Keratinocyte (primary cell): ENCODE data around the gene MYOT. TPM values are rescaled to one million over a fixed set of nuclear protein-coding genes. Genes with fewer than 3 reads are reported as not detected.

Experiments
- DNase-seq: peaks from one replicate; pipeline ENCODE4 v3.0.0-alpha.2; 2011; ENCODE audit warnings: low read depth, missing footprints, low spot score
- FAIRE-seq: peaks from 2 replicates; lab custom pipeline; 2011; peaks lifted over from hg19 to GRCh38; lab: Jason Lieb, UNC
- H2AFZ ChIP-seq: 2 replicates; pipeline ENCODE4 v1.6.0; 2012; ENCODE audit warnings: low read length, control low read depth, inconsistent platforms; ENCODE audit not compliant: control insufficient read depth
- H3K27ac ChIP-seq: 2 replicates; pipeline ENCODE4 v1.5.1; 2011; ENCODE audit warnings: low read length; ENCODE audit not compliant: control insufficient read depth, insufficient read depth
- H3K27me3 ChIP-seq: 3 replicates; pipeline ENCODE4 v1.6.0; 2011; ENCODE audit warnings: low read length; ENCODE audit not compliant: control insufficient read depth, insufficient read depth; ENCODE audit errors: extremely low read depth
- H3K36me3 ChIP-seq, 2 experiments: 2 replicates in 1 of 2; 3 replicates in 1 of 2; pipeline ENCODE4 v1.5.1; 2011; ENCODE audit warnings: low read length in 2 of 2, mild to moderate bottlenecking in 1 of 2; ENCODE audit not compliant: control insufficient read depth in 2 of 2, insufficient read depth in 2 of 2; ENCODE audit errors: extremely low read depth in 1 of 2
- H3K4me1 ChIP-seq: 3 replicates; pipeline ENCODE4 v1.5.1; 2011; ENCODE audit warnings: low read length; ENCODE audit not compliant: control insufficient read depth, insufficient read depth; ENCODE audit errors: extremely low read depth
- H3K4me2 ChIP-seq: 3 replicates; pipeline ENCODE4 v1.6.0; 2011; ENCODE audit warnings: low read depth, low read length; ENCODE audit not compliant: control insufficient read depth, insufficient read depth; ENCODE audit errors: extremely low read depth
- H3K4me3 ChIP-seq, 3 experiments: fragments of 200-600 bp in 1 of 3; sonication (generic) in 1 of 3; 2 replicates in 2 of 3; 3 replicates in 1 of 3; pipeline ENCODE4 v1.5.1; 2011 to 2016; ENCODE audit warnings: low read length in 3 of 3, mild to moderate bottlenecking in 3 of 3, control low read depth in 2 of 3, inconsistent platforms in 1 of 3, low read depth in 1 of 3, mixed read lengths in 1 of 3, mixed run types in 1 of 3, moderate library complexity in 1 of 3; ENCODE audit not compliant: control insufficient read depth in 2 of 3, insufficient read depth in 2 of 3; ENCODE audit errors: extremely low read depth in 1 of 3
- H3K79me2 ChIP-seq: 2 replicates; pipeline ENCODE4 v1.6.0; 2012; ENCODE audit warnings: low read length; ENCODE audit not compliant: control insufficient read depth, insufficient read depth
- H3K9ac ChIP-seq: 3 replicates; pipeline ENCODE4 v1.6.0; 2011; ENCODE audit warnings: low read length; ENCODE audit not compliant: control insufficient read depth, insufficient read depth; ENCODE audit errors: extremely low read depth
- H3K9me1 ChIP-seq: 3 replicates; pipeline ENCODE4 v1.6.0; 2011; ENCODE audit warnings: low read length; ENCODE audit not compliant: control insufficient read depth, insufficient read depth; ENCODE audit errors: extremely low read depth
- H3K9me3 ChIP-seq: 2 replicates; pipeline ENCODE4 v1.5.1; 2012; ENCODE audit warnings: low read depth, low read length; ENCODE audit not compliant: control insufficient read depth
- H4K20me1 ChIP-seq: 3 replicates; pipeline ENCODE4 v1.6.0; 2011; ENCODE audit warnings: low read length; ENCODE audit not compliant: control insufficient read depth, insufficient read depth; ENCODE audit errors: extremely low read depth
- EZH2 ChIP-seq: IDR thresholded peaks from one replicate; pipeline ENCODE4 v1.6.1; 2012; ENCODE audit warnings: inconsistent platforms, mild to moderate bottlenecking, low read length, moderate library complexity
- dilution Hi-C: fragments of 300-500 bp; cut with MboI; formaldehyde crosslinking; loops from one replicate; pipeline ENCODE4 v1.7.0; 2020; ENCODE audit warnings: low sequenced_read_pairs; ENCODE audit not compliant: extremely low pct_ligation_motif_present
- polyA plus RNA-seq, 5 experiments: library from polyadenylated mRNA; depleted of rRNA in 3 of 5; stranded (reverse) in 3 of 5; stranded (forward) in 1 of 5; unstranded in 1 of 5; fragments of >200 nt; gene quantifications; 1 replicate in 1 of 5; 2 replicates in 3 of 5; 3 replicates in 1 of 5; pipeline versions ENCODE4 v1.2.1 to v1.2.3, GENCODE V29; 2011 to 2012; ENCODE audit warnings: missing spikeins in 2 of 5, low read depth in 1 of 5, low replicate concordance in 1 of 5
- TF ChIP-seq, protein P1 (sequence below), 3 experiments: IDR thresholded peaks in 1 of 3; conservative IDR thresholded peaks in 1 of 3; optimal IDR thresholded peaks in 1 of 3; 2 replicates in 2 of 3; 3 replicates in 1 of 3; pipeline versions ENCODE3 to v1.5.1; 2011; ENCODE audit warnings: low read length in 3 of 3, mild to moderate bottlenecking in 3 of 3, moderate library complexity in 2 of 3, control low read depth in 1 of 3, inconsistent platforms in 1 of 3; ENCODE audit not compliant: insufficient read depth in 2 of 3; ENCODE audit errors: extremely low read depth in 1 of 3

MYOT gene
- polyA plus RNA-seq, 1 donor (not counting 4 experiments of a cell fraction or from before 2014, with no cell fraction given) = 0.55 TPM

DNA sequence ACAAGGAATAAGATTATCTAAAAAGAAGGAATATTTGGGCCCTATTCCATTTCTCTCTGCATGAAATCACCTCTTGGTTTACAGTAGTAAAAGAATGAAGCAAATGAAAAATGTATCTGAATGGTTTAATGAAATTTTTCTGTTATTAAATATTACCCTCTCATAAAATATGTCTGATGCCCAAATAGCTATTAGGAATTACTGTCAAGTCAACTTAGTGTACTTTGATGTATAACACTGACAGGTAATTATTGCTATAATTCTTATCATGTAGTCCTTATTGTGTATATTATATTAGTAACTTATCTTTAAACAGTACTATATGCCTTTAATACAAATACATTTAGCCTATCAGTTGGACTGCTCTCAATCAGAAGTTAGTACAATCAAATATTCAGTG, 8.4 kb downstream of the MYOT start:
- TF ChIP-seq EZH2 = no peak
- TF ChIP-seq, protein P1, sequence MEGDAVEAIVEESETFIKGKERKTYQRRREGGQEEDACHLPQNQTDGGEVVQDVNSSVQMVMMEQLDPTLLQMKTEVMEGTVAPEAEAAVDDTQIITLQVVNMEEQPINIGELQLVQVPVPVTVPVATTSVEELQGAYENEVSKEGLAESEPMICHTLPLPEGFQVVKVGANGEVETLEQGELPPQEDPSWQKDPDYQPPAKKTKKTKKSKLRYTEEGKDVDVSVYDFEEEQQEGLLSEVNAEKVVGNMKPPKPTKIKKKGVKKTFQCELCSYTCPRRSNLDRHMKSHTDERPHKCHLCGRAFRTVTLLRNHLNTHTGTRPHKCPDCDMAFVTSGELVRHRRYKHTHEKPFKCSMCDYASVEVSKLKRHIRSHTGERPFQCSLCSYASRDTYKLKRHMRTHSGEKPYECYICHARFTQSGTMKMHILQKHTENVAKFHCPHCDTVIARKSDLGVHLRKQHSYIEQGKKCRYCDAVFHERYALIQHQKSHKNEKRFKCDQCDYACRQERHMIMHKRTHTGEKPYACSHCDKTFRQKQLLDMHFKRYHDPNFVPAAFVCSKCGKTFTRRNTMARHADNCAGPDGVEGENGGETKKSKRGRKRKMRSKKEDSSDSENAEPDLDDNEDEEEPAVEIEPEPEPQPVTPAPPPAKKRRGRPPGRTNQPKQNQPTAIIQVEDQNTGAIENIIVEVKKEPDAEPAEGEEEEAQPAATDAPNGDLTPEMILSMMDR (optimal IDR thresholded peaks at IDR 0.05 in 1 of 3, IDR thresholded peaks at IDR 0.05 in 1 of 3, conservative IDR thresholded peaks at IDR 0.05 in 1 of 3; ENCODE audit: extremely low read depth in 1 of 3, insufficient read depth in 2 of 3, low read length in 3 of 3) = no peak
- Histone ChIP-seq H3K79me2 (no peaks in the 10 kb centered on the region), H3K4me1 (peaks cover 15% of the 10 kb centered on the region), H3K4me3 (no peak overlapping the region), H4K20me1 (no peaks in the 10 kb centered on the region), H3K4me2 (no peak overlapping the region), H3K27ac (no peak overlapping the region), H3K9me1 (no peaks in the 10 kb centered on the region), H2AFZ (no peak overlapping the region), H3K36me3 (no peaks in the 10 kb centered on the region), H3K9me3 (no peaks in the 10 kb centered on the region), H3K9ac (no peak overlapping the region), H3K27me3 (no peaks in the 10 kb centered on the region)
- dilution Hi-C loops = no loop called here
- FAIRE-seq = no peak
- no peak for DNase-seq

DNA sequence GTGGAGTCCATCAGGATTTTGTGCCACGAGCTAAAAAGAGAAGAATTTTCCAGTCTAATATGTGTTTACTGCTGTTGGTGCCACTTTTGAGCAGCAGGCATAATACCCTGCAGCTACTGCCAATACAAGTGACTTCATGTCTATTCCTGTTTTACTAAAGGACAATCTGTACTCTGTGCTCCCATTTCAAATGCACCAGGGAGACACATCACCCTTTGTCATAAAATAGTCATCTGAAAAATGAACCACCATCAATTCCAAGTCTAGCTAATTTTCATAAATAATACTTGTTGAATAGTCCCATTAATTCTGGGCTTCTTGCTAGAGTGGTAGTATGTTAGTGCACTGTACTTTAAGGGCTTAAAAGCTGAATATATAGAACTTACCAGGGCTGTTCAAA, 12.7 kb downstream of the MYOT start:
- H3K36me3 ChIP-seq = no peaks in the 10 kb centered on the region
- no peaks in the 10 kb centered on the region for H3K9me3 ChIP-seq
- H3K4me2 ChIP-seq = peak overlapping the region; percentile 47
- peak overlapping the region; percentile 18 for H3K27ac ChIP-seq
- DNase-seq (peak; percentile 70), FAIRE-seq (peak; percentile 53)
- H3K9me1 ChIP-seq = no peaks in the 10 kb centered on the region
- H4K20me1 ChIP-seq = no peaks in the 10 kb centered on the region
- no peaks in the 10 kb centered on the region for H3K79me2 ChIP-seq
- H3K27me3 ChIP-seq = no peaks in the 10 kb centered on the region
- peaks cover 17% of the 10 kb centered on the region for H3K4me1 ChIP-seq
- TF ChIP-seq EZH2 = no peak
- TF ChIP-seq, protein P1 (optimal IDR thresholded peaks at IDR 0.05 in 1 of 3, IDR thresholded peaks at IDR 0.05 in 1 of 3, conservative IDR thresholded peaks at IDR 0.05 in 1 of 3; ENCODE audit: extremely low read depth in 1 of 3, insufficient read depth in 2 of 3, low read length in 3 of 3) = no peak
- no peak overlapping the region for H3K9ac ChIP-seq
- no peak overlapping the region for H2AFZ ChIP-seq
- dilution Hi-C loops = no loop called here
- peak overlapping the region in 1 of 3 experiments; percentile 11 for H3K4me3 ChIP-seq
